NT2/D1 (cell line): ENCODE data around the gene PLEKHA6.

Source experiments
- SUZ12 ChIP-seq: IDR thresholded peaks from 2 replicates; pipeline ENCODE4 v1.6.1; 2011; ENCODE audit not compliant: insufficient read length, insufficient read depth; ENCODE audit errors: extremely low read depth
- YY1 ChIP-seq: IDR thresholded peaks from 2 replicates; pipeline ENCODE4 v1.6.1; 2011; ENCODE audit not compliant: insufficient read length, insufficient read depth
- ZNF274 ChIP-seq: IDR thresholded peaks from 2 replicates; pipeline ENCODE4 v1.6.1; 2011; ENCODE audit warnings: mild to moderate bottlenecking, low read depth, low read length

DNA sequence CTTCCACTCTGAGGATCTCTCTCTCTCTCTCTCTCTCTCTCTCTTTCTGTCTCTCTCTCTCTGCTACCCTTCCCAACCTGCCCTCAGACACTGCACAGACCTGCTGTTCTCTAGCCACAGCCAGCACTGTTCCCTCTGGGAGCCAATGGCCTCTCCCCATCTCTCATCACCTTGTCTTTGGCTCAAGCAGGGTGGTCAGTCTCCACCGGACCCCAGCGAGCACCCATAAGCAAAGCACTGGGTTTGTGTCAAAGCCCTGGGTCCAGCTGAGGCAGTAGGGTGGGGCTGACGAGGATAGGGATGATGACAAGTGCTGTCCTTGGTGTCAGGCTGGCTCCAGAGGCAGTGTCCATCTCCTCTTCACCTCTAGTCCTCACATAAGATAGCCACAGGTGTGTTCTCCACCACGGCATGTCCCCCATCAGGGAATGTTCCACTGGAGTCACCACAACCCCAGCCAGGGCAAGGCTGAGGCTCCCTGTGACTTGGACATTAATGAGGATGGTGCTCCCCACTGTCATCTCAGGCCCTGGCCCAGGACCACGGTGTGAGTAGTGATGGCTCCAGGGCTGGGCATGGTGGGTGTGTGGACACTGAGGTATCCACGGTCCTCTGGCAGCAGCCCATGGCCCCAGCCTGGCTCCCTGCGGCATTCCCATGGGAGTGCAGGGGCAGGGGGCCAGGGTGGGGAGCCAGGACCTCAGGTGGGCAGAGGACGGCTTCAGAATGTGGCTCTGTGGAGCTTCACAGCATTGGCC, 137.5 kb downstream of the PLEKHA6 start:
- TF ChIP-seq YY1 (no peak), SUZ12 (no peak), ZNF274 (no peak)
